H1 (cell line): ENCODE data around the gene CHTF18. TPM values are rescaled to one million over a fixed set of nuclear protein-coding genes. Genes with fewer than 3 reads are reported as not detected.

Experiments
- ASH2L ChIP-seq: fragments of 200-600, 300-600 bp; sonication (generic); IDR thresholded peaks from one replicate; pipeline ENCODE4 v1.7.1; 2017; ENCODE audit warnings: low read length
- EP300 ChIP-seq, 2 experiments: IDR thresholded peaks; 1 replicate in 1 of 2; 2 replicates in 1 of 2; pipeline ENCODE4 v1.6.1; 2011 to 2012; ENCODE audit warnings: low read depth in 2 of 2, low read length in 2 of 2, mild to moderate bottlenecking in 2 of 2, borderline replicate concordance in 1 of 2, inconsistent platforms in 1 of 2, moderate library complexity in 1 of 2
- JUND ChIP-seq: IDR thresholded peaks from 2 replicates; pipeline ENCODE4 v1.6.1; 2011; ENCODE audit warnings: mild to moderate bottlenecking, improper control_type of control experiment, low read length
- NANOG ChIP-seq: IDR thresholded peaks from 2 replicates; pipeline ENCODE4 v1.6.1; 2011; ENCODE audit warnings: low read length, low read depth, mild to moderate bottlenecking, inconsistent platforms; ENCODE audit not compliant: insufficient read depth, poor library complexity, severe bottlenecking
- NRF1 ChIP-seq: IDR thresholded peaks from 2 replicates; pipeline ENCODE4 v1.6.1; 2011; ENCODE audit warnings: mild to moderate bottlenecking, low read depth, low read length, improper control_type of control experiment
- POU5F1 ChIP-seq: IDR thresholded peaks from 2 replicates; pipeline ENCODE4 v1.6.1; 2011; ENCODE audit warnings: low read depth, mild to moderate bottlenecking, low read length, moderate library complexity
- RAD21 ChIP-seq, 2 experiments: IDR thresholded peaks in 1 of 2; conservative IDR thresholded peaks in 1 of 2; 2 replicates each; pipeline ENCODE4 v1.6.1; 2011; ENCODE audit warnings: low read depth in 2 of 2, low read length in 2 of 2, improper control_type of control experiment in 1 of 2, inconsistent platforms in 1 of 2, mild to moderate bottlenecking in 1 of 2, moderate library complexity in 1 of 2
- SUZ12 ChIP-seq: fragments of 200-600 bp; sonication (generic); IDR thresholded peaks from 2 replicates; pipeline ENCODE4 v1.6.1; 2012; ENCODE audit warnings: mild to moderate bottlenecking, inconsistent platforms, low read length, moderate library complexity, mixed read lengths
- polyA plus RNA-seq, 7 experiments: library from polyadenylated mRNA; depleted of rRNA in 3 of 7; stranded (reverse) in 5 of 7; unstranded in 2 of 7; fragments of >200 nt in 5 of 7; fragments of 200-250 nt in 2 of 7; gene quantifications; 1 replicate in 5 of 7; 2 replicates in 1 of 7; 4 replicates in 1 of 7; pipeline versions ENCODE4 v1.2.1 to v1.2.3, GENCODE V29; 2011 to 2013; ENCODE audit warnings: missing spikeins in 2 of 7, mixed read lengths in 2 of 7
- total RNA-seq: library from RNA; stranded (reverse); fragmentation: NEBNext Ultra II Directional; extraction: Animal tissue kit (Norgen Biotek cat#: 25700); gene quantifications from 2 replicates; pipeline ENCODE4 v1.2.1, GENCODE V29; 2021
- TF ChIP-seq, protein P1 (sequence below): fragments of 300-600 bp; sonication (generic); IDR thresholded peaks from 2 replicates; pipeline ENCODE4 v1.7.1; 2012; ENCODE audit warnings: low read length, moderate library complexity, mild to moderate bottlenecking, inconsistent platforms; ENCODE audit not compliant: insufficient replicate concordance

Gene CHTF18
- total and polyA plus RNA-seq, 2 of the 8 experiments (the other 6 are each of a cell fraction or from before 2014, with no cell fraction given): 75.3 to 104 TPM

DNA sequence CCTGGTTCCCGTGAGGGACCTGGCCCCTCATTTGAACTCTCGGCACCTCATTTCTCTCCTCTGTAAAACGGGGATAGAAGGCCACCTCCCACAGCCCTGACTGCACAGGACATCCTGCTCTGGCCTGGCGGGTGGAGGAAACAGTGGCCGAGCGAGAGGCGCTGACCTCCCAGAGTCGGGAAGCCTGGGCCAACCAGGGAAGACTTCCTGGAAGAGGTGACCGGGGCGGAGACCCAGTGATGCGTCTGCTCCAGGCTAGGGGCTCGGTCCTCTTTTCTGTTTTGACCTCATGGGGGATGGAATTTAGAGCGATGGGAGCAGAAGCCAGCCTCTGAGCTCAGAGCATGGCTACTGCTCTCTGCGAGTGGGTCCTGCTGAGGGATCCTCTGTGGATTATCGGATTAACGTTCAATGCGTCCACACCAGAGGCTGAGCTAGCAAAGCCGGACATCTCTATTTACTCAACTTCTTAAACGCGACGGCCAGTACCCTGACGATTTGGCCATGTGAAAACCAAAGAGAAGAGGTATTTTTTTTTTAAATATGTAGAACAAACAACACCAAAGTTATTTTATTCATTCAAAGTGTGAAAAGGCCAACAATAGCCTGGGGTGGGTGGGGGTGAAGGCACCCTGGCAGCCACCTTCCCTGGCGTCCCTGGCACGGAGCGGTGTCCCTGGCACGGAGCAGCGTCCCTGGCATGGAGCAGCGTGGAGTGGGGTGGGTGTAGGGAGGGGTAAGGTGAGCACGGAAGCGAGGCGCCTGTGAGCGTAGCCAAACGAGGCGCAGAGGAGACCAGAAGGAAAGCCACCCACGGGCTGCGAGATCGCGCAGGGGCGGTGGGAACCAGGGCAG is 37.0 kb upstream of the CHTF18 start (continued):
- TF ChIP-seq, protein P1, sequence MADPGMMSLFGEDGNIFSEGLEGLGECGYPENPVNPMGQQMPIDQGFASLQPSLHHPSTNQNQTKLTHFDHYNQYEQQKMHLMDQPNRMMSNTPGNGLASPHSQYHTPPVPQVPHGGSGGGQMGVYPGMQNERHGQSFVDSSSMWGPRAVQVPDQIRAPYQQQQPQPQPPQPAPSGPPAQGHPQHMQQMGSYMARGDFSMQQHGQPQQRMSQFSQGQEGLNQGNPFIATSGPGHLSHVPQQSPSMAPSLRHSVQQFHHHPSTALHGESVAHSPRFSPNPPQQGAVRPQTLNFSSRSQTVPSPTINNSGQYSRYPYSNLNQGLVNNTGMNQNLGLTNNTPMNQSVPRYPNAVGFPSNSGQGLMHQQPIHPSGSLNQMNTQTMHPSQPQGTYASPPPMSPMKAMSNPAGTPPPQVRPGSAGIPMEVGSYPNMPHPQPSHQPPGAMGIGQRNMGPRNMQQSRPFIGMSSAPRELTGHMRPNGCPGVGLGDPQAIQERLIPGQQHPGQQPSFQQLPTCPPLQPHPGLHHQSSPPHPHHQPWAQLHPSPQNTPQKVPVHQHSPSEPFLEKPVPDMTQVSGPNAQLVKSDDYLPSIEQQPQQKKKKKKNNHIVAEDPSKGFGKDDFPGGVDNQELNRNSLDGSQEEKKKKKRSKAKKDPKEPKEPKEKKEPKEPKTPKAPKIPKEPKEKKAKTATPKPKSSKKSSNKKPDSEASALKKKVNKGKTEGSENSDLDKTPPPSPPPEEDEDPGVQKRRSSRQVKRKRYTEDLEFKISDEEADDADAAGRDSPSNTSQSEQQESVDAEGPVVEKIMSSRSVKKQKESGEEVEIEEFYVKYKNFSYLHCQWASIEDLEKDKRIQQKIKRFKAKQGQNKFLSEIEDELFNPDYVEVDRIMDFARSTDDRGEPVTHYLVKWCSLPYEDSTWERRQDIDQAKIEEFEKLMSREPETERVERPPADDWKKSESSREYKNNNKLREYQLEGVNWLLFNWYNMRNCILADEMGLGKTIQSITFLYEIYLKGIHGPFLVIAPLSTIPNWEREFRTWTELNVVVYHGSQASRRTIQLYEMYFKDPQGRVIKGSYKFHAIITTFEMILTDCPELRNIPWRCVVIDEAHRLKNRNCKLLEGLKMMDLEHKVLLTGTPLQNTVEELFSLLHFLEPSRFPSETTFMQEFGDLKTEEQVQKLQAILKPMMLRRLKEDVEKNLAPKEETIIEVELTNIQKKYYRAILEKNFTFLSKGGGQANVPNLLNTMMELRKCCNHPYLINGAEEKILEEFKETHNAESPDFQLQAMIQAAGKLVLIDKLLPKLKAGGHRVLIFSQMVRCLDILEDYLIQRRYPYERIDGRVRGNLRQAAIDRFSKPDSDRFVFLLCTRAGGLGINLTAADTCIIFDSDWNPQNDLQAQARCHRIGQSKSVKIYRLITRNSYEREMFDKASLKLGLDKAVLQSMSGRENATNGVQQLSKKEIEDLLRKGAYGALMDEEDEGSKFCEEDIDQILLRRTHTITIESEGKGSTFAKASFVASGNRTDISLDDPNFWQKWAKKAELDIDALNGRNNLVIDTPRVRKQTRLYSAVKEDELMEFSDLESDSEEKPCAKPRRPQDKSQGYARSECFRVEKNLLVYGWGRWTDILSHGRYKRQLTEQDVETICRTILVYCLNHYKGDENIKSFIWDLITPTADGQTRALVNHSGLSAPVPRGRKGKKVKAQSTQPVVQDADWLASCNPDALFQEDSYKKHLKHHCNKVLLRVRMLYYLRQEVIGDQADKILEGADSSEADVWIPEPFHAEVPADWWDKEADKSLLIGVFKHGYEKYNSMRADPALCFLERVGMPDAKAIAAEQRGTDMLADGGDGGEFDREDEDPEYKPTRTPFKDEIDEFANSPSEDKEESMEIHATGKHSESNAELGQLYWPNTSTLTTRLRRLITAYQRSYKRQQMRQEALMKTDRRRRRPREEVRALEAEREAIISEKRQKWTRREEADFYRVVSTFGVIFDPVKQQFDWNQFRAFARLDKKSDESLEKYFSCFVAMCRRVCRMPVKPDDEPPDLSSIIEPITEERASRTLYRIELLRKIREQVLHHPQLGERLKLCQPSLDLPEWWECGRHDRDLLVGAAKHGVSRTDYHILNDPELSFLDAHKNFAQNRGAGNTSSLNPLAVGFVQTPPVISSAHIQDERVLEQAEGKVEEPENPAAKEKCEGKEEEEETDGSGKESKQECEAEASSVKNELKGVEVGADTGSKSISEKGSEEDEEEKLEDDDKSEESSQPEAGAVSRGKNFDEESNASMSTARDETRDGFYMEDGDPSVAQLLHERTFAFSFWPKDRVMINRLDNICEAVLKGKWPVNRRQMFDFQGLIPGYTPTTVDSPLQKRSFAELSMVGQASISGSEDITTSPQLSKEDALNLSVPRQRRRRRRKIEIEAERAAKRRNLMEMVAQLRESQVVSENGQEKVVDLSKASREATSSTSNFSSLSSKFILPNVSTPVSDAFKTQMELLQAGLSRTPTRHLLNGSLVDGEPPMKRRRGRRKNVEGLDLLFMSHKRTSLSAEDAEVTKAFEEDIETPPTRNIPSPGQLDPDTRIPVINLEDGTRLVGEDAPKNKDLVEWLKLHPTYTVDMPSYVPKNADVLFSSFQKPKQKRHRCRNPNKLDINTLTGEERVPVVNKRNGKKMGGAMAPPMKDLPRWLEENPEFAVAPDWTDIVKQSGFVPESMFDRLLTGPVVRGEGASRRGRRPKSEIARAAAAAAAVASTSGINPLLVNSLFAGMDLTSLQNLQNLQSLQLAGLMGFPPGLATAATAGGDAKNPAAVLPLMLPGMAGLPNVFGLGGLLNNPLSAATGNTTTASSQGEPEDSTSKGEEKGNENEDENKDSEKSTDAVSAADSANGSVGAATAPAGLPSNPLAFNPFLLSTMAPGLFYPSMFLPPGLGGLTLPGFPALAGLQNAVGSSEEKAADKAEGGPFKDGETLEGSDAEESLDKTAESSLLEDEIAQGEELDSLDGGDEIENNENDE: no peak
- TF ChIP-seq RAD21 (IDR thresholded peaks at IDR 0.05 in 1 of 2, conservative IDR thresholded peaks at IDR 0.05 in 1 of 2; ENCODE audit: low read depth in 2 of 2, low read length in 2 of 2) (no peak), JUND (no peak), EP300 (IDR thresholded peaks at IDR 0.05; ENCODE audit: borderline replicate concordance in 1 of 2, low read depth in 2 of 2, low read length in 2 of 2) (no peak), NANOG (no peak), ASH2L (no peak), NRF1 (no peak), SUZ12 (no peak), POU5F1 (no peak)
